A673 (cell line): Measurements from ENCODE around the gene RHBG. TPM values are rescaled to one million over a fixed set of nuclear protein-coding genes. Genes with fewer than 3 reads are reported as not detected.

ENCODE experiments used
- BruUV-seq: library from RNA; stranded (reverse); fragments of 400-500 nt; replicated peaks from 2 replicates; lab custom pipeline; 2021; lab: Mats Ljungman, UMichigan
- CTCF ChIA-PET: fragments of 300-600 bp; sonication (Branson Sonifier 250); formaldehyde crosslinking; loops from one replicate; lab custom pipeline; 2022; ENCODE audit warnings: antibody characterized with exemption; lab: Charles Lee
- POLR2A ChIA-PET: fragments of 300-600 bp; sonication (Branson Sonifier 250); formaldehyde crosslinking; loops from one replicate; lab custom pipeline; 2022; ENCODE audit warnings: antibody characterized with exemption; ENCODE audit not compliant: low non-redundant PET; lab: Charles Lee
- DNase-seq: peaks from one replicate; pipeline ENCODE4 v3.0.0-alpha.2; 2015; ENCODE audit warnings: low spot score
- H3K27ac ChIP-seq: fragments of 200-600 bp; sonication (generic); 2 replicates; pipeline ENCODE4 v1.5.1; 2016; ENCODE audit warnings: mixed run types, low read depth, mild to moderate bottlenecking, mixed read lengths, antibody characterized with exemption, low read length; ENCODE audit not compliant: poor library complexity, severe bottlenecking
- H3K27me3 ChIP-seq: fragments of 200-600 bp; sonication (generic); replicated peaks from 2 replicates; pipeline ENCODE4 v1.6.1; 2017; ENCODE audit warnings: mixed run types, low read depth, mild to moderate bottlenecking, mixed read lengths, antibody characterized with exemption, low read length; ENCODE audit not compliant: insufficient read depth, poor library complexity
- H3K36me3 ChIP-seq: fragments of 200-600 bp; sonication (generic); 2 replicates; pipeline ENCODE4 v1.6.1; 2016; ENCODE audit warnings: mixed run types, mild to moderate bottlenecking, mixed read lengths, antibody characterized with exemption, low read length; ENCODE audit not compliant: insufficient read depth, poor library complexity, severe bottlenecking
- H3K4me1 ChIP-seq: fragments of 200-600 bp; sonication (generic); 2 replicates; pipeline ENCODE4 v1.6.1; 2017; ENCODE audit warnings: mixed run types, mild to moderate bottlenecking, mixed read lengths, antibody characterized with exemption, low read length; ENCODE audit not compliant: insufficient read depth, poor library complexity, severe bottlenecking
- H3K4me3 ChIP-seq: fragments of 200-600 bp; sonication (generic); 2 replicates; pipeline ENCODE4 v1.5.1; 2016; ENCODE audit warnings: low read depth, mixed run types, mild to moderate bottlenecking, mixed read lengths, low read length; ENCODE audit not compliant: poor library complexity, severe bottlenecking
- H3K9me3 ChIP-seq: fragments of 200-600 bp; sonication (generic); 2 replicates; pipeline ENCODE4 v1.6.1; 2016; ENCODE audit warnings: mixed run types, low read depth, mild to moderate bottlenecking, mixed read lengths, antibody characterized with exemption, low read length; ENCODE audit not compliant: poor library complexity, severe bottlenecking
- EZH2 ChIP-seq: fragments of 200-600 bp; sonication (generic); IDR thresholded peaks from 2 replicates; pipeline ENCODE4 v1.6.1; 2017; ENCODE audit warnings: borderline replicate concordance, low read depth, mild to moderate bottlenecking, mixed read lengths, antibody characterized with exemption, low read length; ENCODE audit not compliant: poor library complexity, severe bottlenecking
- intact Hi-C: fragments of 100-400 bp; cut with micrococcal nuclease; formaldehyde crosslinking; loops from one replicate; pipeline ENCODE4 v1.10.0; 2022; ENCODE audit not compliant: unreplicated experiment
- total RNA-seq: library from RNA; stranded (reverse); gene quantifications from 2 replicates; pipeline ENCODE4 v1.2.3, GENCODE V29; 2021
- TF ChIP-seq, protein P1 (sequence below): fragments of 300-800, 200-600 bp; sonication (generic); conservative IDR thresholded peaks from 2 replicates; pipeline ENCODE4 v1.5.1; 2017; ENCODE audit warnings: low read depth, mild to moderate bottlenecking, antibody characterized with exemption, low read length, moderate library complexity, mixed read lengths

The RHBG gene
- total RNA-seq, 1 experiment from 2014 or later, result not detected

GRCh38 chr1:156389311-156389710 is 20.3 kb downstream of the RHBG start:
- Histone ChIP-seq H3K36me3 (no peaks in the 10 kb centered on the region), H3K4me1 (no peaks in the 10 kb centered on the region), H3K9me3 (no peaks in the 10 kb centered on the region), H3K27ac (no peak overlapping the region), H3K4me3 (no peak overlapping the region), H3K27me3 (peaks cover 14% of the 10 kb centered on the region)
- intact Hi-C loops, result no loop called here
- no peak for TF ChIP-seq EZH2
- TF ChIP-seq, protein P1, sequence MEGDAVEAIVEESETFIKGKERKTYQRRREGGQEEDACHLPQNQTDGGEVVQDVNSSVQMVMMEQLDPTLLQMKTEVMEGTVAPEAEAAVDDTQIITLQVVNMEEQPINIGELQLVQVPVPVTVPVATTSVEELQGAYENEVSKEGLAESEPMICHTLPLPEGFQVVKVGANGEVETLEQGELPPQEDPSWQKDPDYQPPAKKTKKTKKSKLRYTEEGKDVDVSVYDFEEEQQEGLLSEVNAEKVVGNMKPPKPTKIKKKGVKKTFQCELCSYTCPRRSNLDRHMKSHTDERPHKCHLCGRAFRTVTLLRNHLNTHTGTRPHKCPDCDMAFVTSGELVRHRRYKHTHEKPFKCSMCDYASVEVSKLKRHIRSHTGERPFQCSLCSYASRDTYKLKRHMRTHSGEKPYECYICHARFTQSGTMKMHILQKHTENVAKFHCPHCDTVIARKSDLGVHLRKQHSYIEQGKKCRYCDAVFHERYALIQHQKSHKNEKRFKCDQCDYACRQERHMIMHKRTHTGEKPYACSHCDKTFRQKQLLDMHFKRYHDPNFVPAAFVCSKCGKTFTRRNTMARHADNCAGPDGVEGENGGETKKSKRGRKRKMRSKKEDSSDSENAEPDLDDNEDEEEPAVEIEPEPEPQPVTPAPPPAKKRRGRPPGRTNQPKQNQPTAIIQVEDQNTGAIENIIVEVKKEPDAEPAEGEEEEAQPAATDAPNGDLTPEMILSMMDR, result no peak
- BruUV-seq, result no TSS peak
- CTCF ChIA-PET, result no interaction called here
- DNase-seq, result no peak
- POLR2A ChIA-PET, result interaction anchor here (0.6 kb wide), 1 partner anchor 14 kb away, joined by 3 read pairs; no protein-coding TSS in a partner anchor

- Histone ChIP-seq H3K36me3 (no peaks in the 10 kb centered on the region), H3K27me3 (peaks cover 14% of the 10 kb centered on the region), H3K9me3 (no peaks in the 10 kb centered on the region), H3K4me3 (no peak overlapping the region), H3K4me1 (no peaks in the 10 kb centered on the region), H3K27ac (no peak overlapping the region)
- DNase-seq, result no peak
- TF ChIP-seq EZH2, result no peak
- ChIA-PET POLR2A (no interaction called here), CTCF (no interaction called here)
- no TSS peak for BruUV-seq
- intact Hi-C loops, result no loop called here
These were observed 21.7 kb downstream of the RHBG start for GRCh38 chr1:156390469-156391365.

- H3K4me1 ChIP-seq, result no peaks in the 10 kb centered on the region
- DNase-seq, result no peak
- POLR2A ChIA-PET, result no interaction called here
- H3K9me3 ChIP-seq, result no peaks in the 10 kb centered on the region
- H3K27me3 ChIP-seq, result peaks cover 14% of the 10 kb centered on the region
- no TSS peak for BruUV-seq
- H3K4me3 ChIP-seq, result no peak overlapping the region
- intact Hi-C loops, result no loop called here
- H3K36me3 ChIP-seq, result no peaks in the 10 kb centered on the region
- no peak overlapping the region for H3K27ac ChIP-seq
- TF ChIP-seq, protein P1, result no peak
- no peak for TF ChIP-seq EZH2
- CTCF ChIA-PET, result no interaction called here
These were observed 22.3 kb downstream of the RHBG start for GRCh38 chr1:156391366-156391677.
